Ovary (tissue), 9 donors: ENCODE measurements around the gene POLR3C. TPM values are rescaled to one million over a fixed set of nuclear protein-coding genes. Genes with fewer than 3 reads are reported as not detected.

ENCODE experiments used
- DNase-seq, 5 donors: peaks; one replicate each; pipeline ENCODE4 v3.0.0-alpha.2; 2019 to 2020
- H3K27ac ChIP-seq, 2 donors: fragments of 200-600 bp; one replicate each; pipeline versions ENCODE4 v1.5.1 to v1.8.0; 2019 to 2022
- H3K27me3 ChIP-seq: fragments of 200-600 bp; one replicate; pipeline ENCODE4 v1.8.0; 2022
- H3K36me3 ChIP-seq: fragments of 200-600 bp; sonication (generic); one replicate; pipeline ENCODE4 v1.5.1; 2019
- H3K4me1 ChIP-seq: one replicate; pipeline ENCODE4 v1.8.1; 2013; ENCODE audit warnings: mild to moderate bottlenecking, moderate library complexity; ENCODE audit not compliant: insufficient read depth
- H3K4me3 ChIP-seq: fragments of 200-600 bp; sonication (generic); one replicate; pipeline ENCODE4 v1.5.1; 2017
- H3K9me3 ChIP-seq, 2 donors: fragments of 200-600 bp in 1 of 2; sonication (generic) in 1 of 2; one replicate each; pipeline versions ENCODE4 v1.5.1 to v1.8.1; 2013 to 2019; ENCODE audit warnings: mild to moderate bottlenecking in 1 of 2, moderate library complexity in 1 of 2
- CTCF ChIP-seq, 3 donors: fragments of 450-650 bp in 2 of 3; fragments of 200-600 bp in 1 of 3; IDR thresholded peaks; one replicate each; pipeline versions ENCODE4 v1.5.1 to v1.8.0; 2016 to 2022; ENCODE audit warnings: antibody characterized with exemption in 3 of 3, mild to moderate bottlenecking in 1 of 3
- EP300 ChIP-seq: sonication (generic); formaldehyde crosslinking; IDR thresholded peaks from one replicate; pipeline ENCODE4 v1.6.1; 2017; ENCODE audit warnings: antibody characterized with exemption
- POLR2A ChIP-seq: fragments of 450-650 bp; IDR thresholded peaks from one replicate; pipeline ENCODE4 v1.6.1; 2017; ENCODE audit warnings: antibody characterized with exemption, mild to moderate bottlenecking, moderate library complexity
- WGBS, 3 donors: extraction: QIAGEN DNeasy Blood & Tissue Kit in 1 of 3; methylation state at CpG; one replicate each; pipeline versions ENCODE4 v1.1.5 to v1.1.7; 2013 to 2017; 5-methylcytosine and 5-hydroxymethylcytosine counted together
- intact Hi-C, 4 donors: fragments of 100-400 bp; cut with DNase I; formaldehyde crosslinking; loops; one replicate each; pipeline versions ENCODE4 v1.11.0 to v1.15.1; 2022 to 2023
- polyA plus RNA-seq, 2 donors: library from polyadenylated mRNA; stranded (reverse); fragments of 200-250 nt in 1 of 2; fragments of 350-450 nt in 1 of 2; fragmentation: Illumina TruSeq in 1 of 2; extraction: RNeasy Lipid Tissue Mini Kit (QIAGEN cat#74804) in 1 of 2; gene quantifications; one replicate each; pipeline ENCODE4 v1.2.3, GENCODE V29; 2013 to 2014
- total RNA-seq, 7 donors: library from RNA; depleted of rRNA in 2 of 7; stranded (reverse); fragments of >200 nt in 2 of 7; fragmentation: NEBNext Ultra II Directional in 3 of 7; extraction: Animal tissue kit (Norgen Biotek cat#: 25700) in 3 of 7; gene quantifications; one replicate each; pipeline versions ENCODE4 v1.1.0 to v1.2.4, GENCODE V29; 2016 to 2023
- donor health status: DM: no; HTN: no; CAD: no; lungs with moderate emphysema.
- donor health status: DM: no; HTN: no; CAD: no.
- donor health status: Bipolar disorder and iron deficiency.
- donor health status: DM: yes; HTN: yes; CAD: no.
- donor health status: DM: no; HTN: no; CAD: no.
- donor health status: DM: yes; HTN: yes; CAD: no.

POLR3C gene
- total and polyA plus RNA-seq, 9 donors: 21.1 to 41.9 (median 27.0) TPM

DNA sequence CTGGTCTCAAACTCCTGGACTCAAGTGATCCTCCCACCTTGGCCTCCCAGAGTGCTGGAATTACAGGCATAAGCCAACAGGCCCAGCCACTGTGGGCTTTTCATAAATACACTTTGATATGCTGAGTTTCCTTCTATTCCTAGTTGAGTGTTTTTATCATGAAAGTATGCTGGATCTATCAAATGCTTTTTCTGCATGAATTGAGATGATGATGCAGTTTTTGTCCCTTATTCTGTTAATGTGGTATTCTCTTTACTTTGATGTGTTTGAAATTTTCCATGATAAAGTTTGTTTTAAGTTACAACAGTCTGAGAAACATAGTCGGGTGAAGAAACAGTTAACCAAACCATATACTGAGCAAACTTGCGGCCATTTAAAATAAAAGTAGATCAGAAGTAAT, 24.2 kb upstream of the POLR3C start:
- Histone ChIP-seq H3K4me3 (no peak overlapping the region), H3K36me3 (no peaks in the 10 kb centered on the region), H3K9me3 (no peaks in the 10 kb centered on the region), H3K4me1 (peaks cover 4% of the 10 kb centered on the region), H3K27ac (no peak overlapping the region), H3K27me3 (no peaks in the 10 kb centered on the region)
- TF ChIP-seq POLR2A (no peak), EP300 (no peak), CTCF (IDR thresholded peaks at IDR 0.05) (no peak)
- 66 to 79% (median 79%) methylated on average over 2 of the region's 2 CpGs for WGBS, 3 donors
- no peak for DNase-seq
- intact Hi-C loops: no loop called here

DNA sequence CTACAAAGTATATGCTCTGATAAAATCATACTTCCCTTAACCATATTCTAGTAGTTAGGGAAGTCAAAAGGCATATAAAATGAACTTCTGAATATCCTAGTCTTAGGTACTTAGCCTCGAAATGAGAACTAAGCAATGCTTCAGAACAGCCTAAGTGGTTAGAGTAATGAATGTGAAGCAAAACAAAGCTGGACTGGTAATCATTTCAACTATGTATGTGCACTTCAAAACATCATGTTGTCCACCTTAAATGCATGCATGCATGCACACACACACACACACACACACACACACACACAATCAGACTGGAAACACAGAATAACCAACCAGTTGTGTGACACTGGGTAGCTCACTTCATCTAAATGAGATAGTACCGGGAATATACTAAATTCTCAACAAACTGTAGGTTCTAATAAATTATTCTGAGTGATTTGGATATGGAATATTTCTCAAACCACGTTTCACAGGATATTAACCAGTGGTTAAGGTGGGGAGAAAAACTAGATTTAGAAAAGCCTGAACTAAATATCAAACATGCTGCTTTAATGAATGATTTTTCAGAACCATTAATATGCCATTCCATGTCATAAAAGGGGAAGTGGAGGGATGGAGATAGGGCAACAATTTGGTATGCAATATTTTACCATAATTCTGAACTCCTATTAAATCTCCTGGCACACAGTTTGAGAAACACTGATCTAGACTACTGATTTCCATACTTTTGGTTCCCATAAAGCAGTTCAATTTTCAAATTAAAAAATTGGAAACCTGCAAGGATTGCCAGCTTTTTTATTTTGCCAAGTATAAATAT, 19.6 kb upstream of the POLR3C start:
- DNase-seq: no peak
- H3K4me3 ChIP-seq: no peak overlapping the region
- no peak overlapping the region for H3K27ac ChIP-seq
- H3K4me1 ChIP-seq: peaks cover 4% of the 10 kb centered on the region
- TF ChIP-seq EP300 (no peak), CTCF (IDR thresholded peaks at IDR 0.05) (no peak), POLR2A (no peak)
- WGBS, 3 donors: 75 to 78% (median 77%) methylated on average over 3 of the region's 3 CpGs
- no peaks in the 10 kb centered on the region for H3K27me3 ChIP-seq
- intact Hi-C loops: no loop called here
- H3K36me3 ChIP-seq: no peaks in the 10 kb centered on the region
- H3K9me3 ChIP-seq: no peaks in the 10 kb centered on the region

- DNase-seq: no peak
- 82 to 88% (median 85%) methylated on average over 1 of the region's 1 CpG for WGBS, 3 donors
- H3K4me3 ChIP-seq: no peak overlapping the region
Observed at GRCh38 chr1:145805057-145805456, 18.9 kb upstream of the POLR3C start.

GRCh38 chr1:145806408-145806807, 17.6 kb upstream of the POLR3C start:
- Histone ChIP-seq H3K4me1 (peaks cover 4% of the 10 kb centered on the region), H3K36me3 (no peaks in the 10 kb centered on the region), H3K4me3 (no peak overlapping the region), H3K9me3 (no peaks in the 10 kb centered on the region), H3K27ac (no peak overlapping the region), H3K27me3 (no peaks in the 10 kb centered on the region)
- intact Hi-C loops: no loop called here
- TF ChIP-seq POLR2A (no peak), EP300 (no peak), CTCF (IDR thresholded peaks at IDR 0.05) (no peak)
- WGBS, 3 donors: 95 to 98% (median 98%) methylated on average over 4 of the region's 4 CpGs
- DNase-seq: no peak

More at GRCh38 chr1:145805057-145805456, 18.9 kb upstream of the POLR3C start:
- H3K27ac ChIP-seq: no peak overlapping the region
- H3K4me1 ChIP-seq: peaks cover 4% of the 10 kb centered on the region
- no peaks in the 10 kb centered on the region for H3K27me3 ChIP-seq
- intact Hi-C loops: no loop called here
- no peaks in the 10 kb centered on the region for H3K36me3 ChIP-seq
- no peaks in the 10 kb centered on the region for H3K9me3 ChIP-seq
- TF ChIP-seq POLR2A (no peak), CTCF (IDR thresholded peaks at IDR 0.05) (no peak), EP300 (no peak)
